Calu3 (cell line): Measurements from ENCODE around the gene FGGY. TPM values are rescaled to one million over a fixed set of nuclear protein-coding genes. Genes with fewer than 3 reads are reported as not detected.
A peak's percentile ranks its signal among the peaks of the same experiment; 100 is the strongest.

Source experiments
- BruUV-seq: library from RNA; stranded (reverse); fragments of 400-500 nt; replicated peaks from 2 replicates; lab custom pipeline; 2021; lab: Mats Ljungman, UMichigan
- CTCF ChIA-PET: fragments of 300-600 bp; sonication (Branson Sonifier 250); formaldehyde crosslinking; loops from one replicate; lab custom pipeline; 2022; ENCODE audit warnings: antibody characterized with exemption; lab: Charles Lee
- DNase-seq: peaks from one replicate; pipeline ENCODE4 v3.0.0; 2022
- H3K27ac Mint-ChIP-seq: one replicate; pipeline ENCODE4 v1.8.0; 2022; ENCODE audit warnings: mixed read lengths; ENCODE audit not compliant: unreplicated experiment
- H3K27me3 Mint-ChIP-seq: one replicate; pipeline ENCODE4 v1.8.0; 2022; ENCODE audit warnings: mixed read lengths; ENCODE audit not compliant: unreplicated experiment
- H3K36me3 Mint-ChIP-seq: one replicate; pipeline ENCODE4 v1.8.0; 2022; ENCODE audit warnings: mild to moderate bottlenecking, moderate library complexity, mixed read lengths; ENCODE audit not compliant: insufficient read depth, unreplicated experiment
- H3K4me1 Mint-ChIP-seq: one replicate; pipeline ENCODE4 v1.8.0; 2022; ENCODE audit warnings: mild to moderate bottlenecking, low read depth, mixed read lengths; ENCODE audit not compliant: unreplicated experiment
- H3K4me3 Mint-ChIP-seq: one replicate; pipeline ENCODE4 v1.8.0; 2022; ENCODE audit warnings: mild to moderate bottlenecking, low read depth, moderate library complexity, mixed read lengths; ENCODE audit not compliant: unreplicated experiment
- H3K9me3 Mint-ChIP-seq: one replicate; pipeline ENCODE4 v1.8.0; 2022; ENCODE audit warnings: low read depth, mixed read lengths; ENCODE audit not compliant: unreplicated experiment
- intact Hi-C: fragments of 100-400 bp; cut with micrococcal nuclease; formaldehyde crosslinking; loops from one replicate; pipeline ENCODE4 v1.10.0; 2022; ENCODE audit not compliant: unreplicated experiment
- total RNA-seq: library from RNA; stranded (reverse); gene quantifications from 2 replicates; pipeline ENCODE4 v1.2.3, GENCODE V29; 2022
- TF ChIP-seq, protein P1 (sequence below): fragments of 200-600 bp; IDR thresholded peaks from one replicate; pipeline ENCODE4 v1.8.0; 2022; ENCODE audit warnings: antibody characterized with exemption; ENCODE audit not compliant: unreplicated experiment

The FGGY gene
- total RNA-seq, 1 experiment from 2014 or later, result 11.1 TPM

DNA sequence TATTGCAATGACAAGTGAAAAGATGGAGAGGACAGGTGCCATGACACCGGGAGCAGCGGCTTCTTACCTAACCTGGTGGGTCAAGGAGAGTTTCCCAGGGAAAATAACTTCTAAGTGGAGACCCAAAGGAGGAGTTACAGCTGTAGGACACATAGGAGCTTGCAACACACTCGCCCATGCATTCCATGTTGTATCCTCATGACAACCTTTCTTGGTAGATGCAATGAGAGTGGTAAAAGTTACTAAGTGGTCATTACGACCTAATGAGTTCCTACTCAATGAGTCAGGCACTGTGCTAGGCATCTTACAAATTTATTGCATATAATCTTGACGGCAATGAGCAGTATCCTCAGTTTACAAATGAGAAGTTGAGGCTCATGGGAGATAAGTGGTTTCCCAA, 398.4 kb downstream of the FGGY start:
- peaks cover 22% of the 10 kb centered on the region for H3K4me1 Mint-ChIP-seq

GRCh38 chr1:59696421-59697115, 399.7 kb downstream of the FGGY start:
- TF ChIP-seq, protein P1, sequence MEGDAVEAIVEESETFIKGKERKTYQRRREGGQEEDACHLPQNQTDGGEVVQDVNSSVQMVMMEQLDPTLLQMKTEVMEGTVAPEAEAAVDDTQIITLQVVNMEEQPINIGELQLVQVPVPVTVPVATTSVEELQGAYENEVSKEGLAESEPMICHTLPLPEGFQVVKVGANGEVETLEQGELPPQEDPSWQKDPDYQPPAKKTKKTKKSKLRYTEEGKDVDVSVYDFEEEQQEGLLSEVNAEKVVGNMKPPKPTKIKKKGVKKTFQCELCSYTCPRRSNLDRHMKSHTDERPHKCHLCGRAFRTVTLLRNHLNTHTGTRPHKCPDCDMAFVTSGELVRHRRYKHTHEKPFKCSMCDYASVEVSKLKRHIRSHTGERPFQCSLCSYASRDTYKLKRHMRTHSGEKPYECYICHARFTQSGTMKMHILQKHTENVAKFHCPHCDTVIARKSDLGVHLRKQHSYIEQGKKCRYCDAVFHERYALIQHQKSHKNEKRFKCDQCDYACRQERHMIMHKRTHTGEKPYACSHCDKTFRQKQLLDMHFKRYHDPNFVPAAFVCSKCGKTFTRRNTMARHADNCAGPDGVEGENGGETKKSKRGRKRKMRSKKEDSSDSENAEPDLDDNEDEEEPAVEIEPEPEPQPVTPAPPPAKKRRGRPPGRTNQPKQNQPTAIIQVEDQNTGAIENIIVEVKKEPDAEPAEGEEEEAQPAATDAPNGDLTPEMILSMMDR, result no peak
- intact Hi-C loops, result loop anchor here (5.0 kb wide), 4 partner anchors 194 to 814 kb away; no protein-coding TSS in a partner anchor
- H3K27me3 Mint-ChIP-seq, result no peaks in the 10 kb centered on the region
- peaks cover 22% of the 10 kb centered on the region for H3K4me1 Mint-ChIP-seq
- no peak overlapping the region for H3K4me3 Mint-ChIP-seq
- H3K36me3 Mint-ChIP-seq, result no peaks in the 10 kb centered on the region
- no peak overlapping the region for H3K27ac Mint-ChIP-seq
- DNase-seq, result no peak
- BruUV-seq, result no TSS peak
- peaks cover 4% of the 10 kb centered on the region for H3K9me3 Mint-ChIP-seq
- CTCF ChIA-PET, result interaction anchor here (0.7 kb wide), 1 partner anchor 9 kb away, joined by 3 read pairs; no protein-coding TSS in a partner anchor

More for the DNA sequence above, 398.4 kb downstream of the FGGY start:
- DNase-seq, result no peak
- no TSS peak for BruUV-seq
- no peak overlapping the region for H3K27ac Mint-ChIP-seq
- intact Hi-C loops, result loop anchor here (5.0 kb wide), 4 partner anchors 193 to 813 kb away; no protein-coding TSS in a partner anchor
- H3K36me3 Mint-ChIP-seq, result no peaks in the 10 kb centered on the region
- CTCF ChIA-PET, result no interaction called here
- TF ChIP-seq, protein P1, result no peak
- H3K27me3 Mint-ChIP-seq, result no peaks in the 10 kb centered on the region
- peaks cover 4% of the 10 kb centered on the region for H3K9me3 Mint-ChIP-seq
- H3K4me3 Mint-ChIP-seq, result no peak overlapping the region

DNA sequence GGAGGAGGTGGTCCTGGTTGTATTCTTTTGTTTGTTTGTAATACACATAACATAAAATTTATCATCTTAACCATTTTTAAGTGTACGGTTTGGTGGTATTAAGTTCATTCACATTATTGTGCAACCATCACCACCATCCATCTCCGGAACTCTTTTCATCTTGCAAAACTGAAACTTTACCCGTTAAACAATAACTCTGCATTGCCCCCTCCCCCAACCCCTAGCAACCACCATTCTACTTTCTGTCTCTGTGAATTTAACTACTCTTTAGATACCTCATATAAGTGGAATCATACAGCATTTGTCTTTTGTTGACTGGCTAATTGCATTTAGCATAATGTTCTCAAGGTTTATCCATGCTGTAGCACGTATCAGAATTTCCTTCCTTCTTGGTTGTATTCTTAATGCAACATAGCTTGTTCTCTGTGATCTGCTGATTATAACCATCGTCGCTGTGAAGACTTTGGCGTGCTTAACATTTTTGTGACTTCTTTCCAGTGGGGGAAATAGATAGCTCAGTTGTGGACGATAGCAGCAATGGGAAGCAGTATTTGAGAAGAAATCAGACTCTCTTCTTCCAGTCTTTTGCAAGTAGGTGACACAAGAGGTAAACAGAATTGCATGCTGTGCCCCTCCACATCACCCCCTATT, 400.4 kb downstream of the FGGY start:
- Mint-ChIP-seq H3K9me3 (peaks cover 4% of the 10 kb centered on the region), H3K4me3 (peak overlapping the region; percentile 10), H3K4me1 (peaks cover 22% of the 10 kb centered on the region), H3K36me3 (no peaks in the 10 kb centered on the region), H3K27ac (no peak overlapping the region), H3K27me3 (no peaks in the 10 kb centered on the region)
- intact Hi-C loops, result loop anchor here (5.0 kb wide), 4 partner anchors 195 to 815 kb away; no protein-coding TSS in a partner anchor
- CTCF ChIA-PET, result interaction anchor here (0.6 kb wide), 1 partner anchor 584 kb away, joined by 3 read pairs; no protein-coding TSS in a partner anchor
- TF ChIP-seq, protein P1, result no peak
- peak; percentile 19 for DNase-seq
- BruUV-seq, result no TSS peak

DNA sequence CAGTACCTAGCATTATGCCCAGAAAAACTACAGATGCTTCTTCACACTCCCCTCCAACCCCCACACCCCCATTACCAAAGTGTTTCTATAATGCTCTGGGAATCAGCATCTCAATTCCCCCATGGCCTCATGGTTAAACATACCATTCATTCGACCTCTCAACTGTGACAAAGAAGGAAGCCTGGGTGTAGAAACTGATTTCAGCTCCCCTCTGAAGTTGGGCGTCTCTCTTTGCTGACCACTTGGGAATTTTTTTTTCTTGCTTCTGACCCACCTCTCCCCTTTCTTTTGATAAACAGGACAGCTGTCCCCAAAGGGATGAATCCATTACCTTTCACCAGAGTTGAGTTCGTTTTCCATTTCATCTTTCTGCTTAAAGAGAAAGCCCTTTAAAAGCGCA, 401.5 kb downstream of the FGGY start:
- BruUV-seq, result no TSS peak
- Mint-ChIP-seq H3K27me3 (no peaks in the 10 kb centered on the region), H3K4me1 (peaks cover 22% of the 10 kb centered on the region), H3K9me3 (peaks cover 1% of the 10 kb centered on the region), H3K4me3 (no peak overlapping the region), H3K36me3 (no peaks in the 10 kb centered on the region), H3K27ac (no peak overlapping the region)
- intact Hi-C loops, result loop anchor here (2.0 to 5.0 kb wide), 5 partner anchors 196 to 914 kb away; partner anchors contain the start of gene JUN
- TF ChIP-seq, protein P1, result no peak
- no peak for DNase-seq
- CTCF ChIA-PET, result interaction anchor here (0.9 to 1.8 kb wide), 5 partner anchors 23 to 849 kb away, joined by 3 to 7 read pairs (median 3); partner anchors contain the start of gene FGGY
